Measurements from ENCODE around the gene OAS3.

Gene OAS3

GRCh38 chr12:112967306-112967705, 29.0 kb downstream of the OAS3 start:
- no peak for TF ChIP-seq CTCF (conservative IDR thresholded peaks at IDR 0.05; ENCODE audit: low read length)
- no peak for DNase-seq (ENCODE audit: low read depth)
- no peak overlapping the region for H3K4me3 ChIP-seq (ENCODE audit: low read length)

GRCh38 chr12:112967858-112968257, 29.6 kb downstream of the OAS3 start:
- H3K4me3 ChIP-seq (ENCODE audit: low read length), result no peak overlapping the region
- no peak for TF ChIP-seq CTCF (conservative IDR thresholded peaks at IDR 0.05; ENCODE audit: low read length)
- no peak for DNase-seq (ENCODE audit: low read depth)

GRCh38 chr12:112969547-112970306, 31.5 kb downstream of the OAS3 start:
- no peak overlapping the region for H3K4me3 ChIP-seq (ENCODE audit: low read length)
- TF ChIP-seq CTCF (conservative IDR thresholded peaks at IDR 0.05; ENCODE audit: low read length), result no peak
- no peak for DNase-seq (ENCODE audit: low read depth)

GRCh38 chr12:112970391-112970790, 32.1 kb downstream of the OAS3 start:
- H3K4me3 ChIP-seq (ENCODE audit: low read length), result no peak overlapping the region
- no peak for TF ChIP-seq CTCF (conservative IDR thresholded peaks at IDR 0.05; ENCODE audit: low read length)
- no peak for DNase-seq (ENCODE audit: low read depth)

GRCh38 chr12:112971248-112971647, 33.0 kb downstream of the OAS3 start:
- no peak for TF ChIP-seq CTCF (conservative IDR thresholded peaks at IDR 0.05; ENCODE audit: low read length)
- no peak overlapping the region for H3K4me3 ChIP-seq (ENCODE audit: low read length)
- DNase-seq (ENCODE audit: low read depth), result peak; percentile 37

- no peak for TF ChIP-seq CTCF (conservative IDR thresholded peaks at IDR 0.05; ENCODE audit: low read length)
- DNase-seq (ENCODE audit: low read depth), result peak; percentile 62
- no peak overlapping the region for H3K4me3 ChIP-seq (ENCODE audit: low read length)
Observed at GRCh38 chr12:112973011-112973735, 34.9 kb downstream of the OAS3 start.

- no peak for TF ChIP-seq CTCF (conservative IDR thresholded peaks at IDR 0.05; ENCODE audit: low read length)
- DNase-seq (ENCODE audit: low read depth), result peak; percentile 6
- no peak overlapping the region for H3K4me3 ChIP-seq (ENCODE audit: low read length)
Observed at GRCh38 chr12:112973818-112974231, 35.6 kb downstream of the OAS3 start.

All from AG10803 (cell line).